ENCODE measurements around the gene GALNT10. TPM values are rescaled to one million over a fixed set of nuclear protein-coding genes. Genes with fewer than 3 reads are reported as not detected.

The GALNT10 gene
- total RNA-seq, 1 donor: 46.5 TPM

DNA sequence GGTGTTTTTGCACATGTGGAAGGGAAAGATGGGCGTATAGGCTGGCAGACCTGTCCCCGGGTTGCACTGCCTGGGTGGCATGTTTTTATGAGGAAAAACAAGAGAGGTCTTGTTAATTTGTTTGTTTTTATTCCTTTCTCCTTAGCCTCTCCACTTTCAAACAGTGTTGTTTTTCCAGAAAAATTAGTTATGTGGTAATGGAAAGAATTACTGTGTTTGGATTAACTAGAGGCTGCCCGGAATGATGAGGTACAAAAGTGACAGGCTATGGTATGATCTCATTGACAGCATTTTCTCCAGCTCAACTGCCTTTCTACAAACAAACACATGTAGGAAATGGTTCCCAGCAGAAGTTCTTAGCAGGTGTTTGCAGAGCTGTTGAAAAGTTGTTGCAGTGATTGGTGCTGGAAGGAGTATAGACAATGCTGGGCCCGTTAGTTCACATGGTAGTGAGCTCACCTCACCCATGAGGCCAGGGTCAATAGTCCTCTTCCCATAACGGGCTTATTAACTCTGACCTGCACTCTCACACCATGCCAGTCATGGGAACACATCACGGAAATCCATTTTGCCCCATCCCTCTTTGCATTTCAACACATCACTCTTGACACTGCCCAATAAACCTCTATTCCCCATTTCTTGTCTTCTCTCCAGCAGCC lies 144.0 kb downstream of the GALNT10 start:
- TF ChIP-seq, protein P1, sequence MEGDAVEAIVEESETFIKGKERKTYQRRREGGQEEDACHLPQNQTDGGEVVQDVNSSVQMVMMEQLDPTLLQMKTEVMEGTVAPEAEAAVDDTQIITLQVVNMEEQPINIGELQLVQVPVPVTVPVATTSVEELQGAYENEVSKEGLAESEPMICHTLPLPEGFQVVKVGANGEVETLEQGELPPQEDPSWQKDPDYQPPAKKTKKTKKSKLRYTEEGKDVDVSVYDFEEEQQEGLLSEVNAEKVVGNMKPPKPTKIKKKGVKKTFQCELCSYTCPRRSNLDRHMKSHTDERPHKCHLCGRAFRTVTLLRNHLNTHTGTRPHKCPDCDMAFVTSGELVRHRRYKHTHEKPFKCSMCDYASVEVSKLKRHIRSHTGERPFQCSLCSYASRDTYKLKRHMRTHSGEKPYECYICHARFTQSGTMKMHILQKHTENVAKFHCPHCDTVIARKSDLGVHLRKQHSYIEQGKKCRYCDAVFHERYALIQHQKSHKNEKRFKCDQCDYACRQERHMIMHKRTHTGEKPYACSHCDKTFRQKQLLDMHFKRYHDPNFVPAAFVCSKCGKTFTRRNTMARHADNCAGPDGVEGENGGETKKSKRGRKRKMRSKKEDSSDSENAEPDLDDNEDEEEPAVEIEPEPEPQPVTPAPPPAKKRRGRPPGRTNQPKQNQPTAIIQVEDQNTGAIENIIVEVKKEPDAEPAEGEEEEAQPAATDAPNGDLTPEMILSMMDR (IDR thresholded peaks at IDR 0.05; ENCODE audit: insufficient read depth, low read length): no peak
- no peak overlapping the region for H3K4me3 ChIP-seq (ENCODE audit: low read depth, low read length)
- no peak for DNase-seq (ENCODE audit: low read depth)

DNA sequence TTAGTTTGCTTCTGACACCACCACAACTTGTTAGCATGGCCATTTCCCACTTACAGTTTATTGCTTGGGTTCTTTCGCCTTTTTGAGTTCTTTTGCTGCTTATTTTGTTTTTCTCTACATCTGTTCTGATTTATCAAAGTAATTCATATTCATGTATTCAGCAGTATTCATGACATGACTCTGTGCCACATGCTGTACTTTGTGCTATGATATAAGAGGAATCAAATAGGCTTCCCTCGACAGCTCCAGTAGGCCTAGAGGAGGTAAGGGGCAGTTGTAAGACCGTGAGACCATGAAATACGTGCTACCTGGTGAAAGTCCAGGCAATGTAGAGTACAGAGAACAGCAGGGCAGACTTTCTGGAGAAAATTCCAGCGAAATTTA lies 144.5 kb downstream of the GALNT10 start:
- no peak overlapping the region for H3K4me3 ChIP-seq (ENCODE audit: low read depth, low read length)
- TF ChIP-seq, protein P1 (IDR thresholded peaks at IDR 0.05; ENCODE audit: insufficient read depth, low read length): no peak
- no peak for DNase-seq (ENCODE audit: low read depth)

DNA sequence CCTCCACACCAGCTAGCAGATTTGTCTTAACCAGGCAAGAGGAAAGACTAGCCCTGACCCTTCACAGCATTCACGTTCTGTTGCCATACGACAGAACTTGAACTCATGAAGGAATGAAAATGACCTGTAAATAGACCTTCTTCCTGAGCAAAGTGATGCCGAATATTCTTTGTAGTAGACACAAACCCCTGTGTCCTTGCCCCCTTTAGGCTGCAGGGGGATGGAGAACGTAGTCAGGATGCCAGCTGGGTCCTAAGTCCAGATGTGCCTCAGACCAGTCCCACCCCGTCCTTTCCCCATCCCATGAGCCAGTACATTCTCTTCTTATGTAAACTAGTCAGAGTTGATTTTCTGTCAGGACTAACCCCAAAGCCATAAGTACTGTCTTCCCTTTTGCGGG lies 151.1 kb downstream of the GALNT10 start:
- no peak for DNase-seq (ENCODE audit: low read depth)
- TF ChIP-seq, protein P1 (IDR thresholded peaks at IDR 0.05; ENCODE audit: insufficient read depth, low read length): no peak
- no peak overlapping the region for H3K4me3 ChIP-seq (ENCODE audit: low read depth, low read length)

DNA sequence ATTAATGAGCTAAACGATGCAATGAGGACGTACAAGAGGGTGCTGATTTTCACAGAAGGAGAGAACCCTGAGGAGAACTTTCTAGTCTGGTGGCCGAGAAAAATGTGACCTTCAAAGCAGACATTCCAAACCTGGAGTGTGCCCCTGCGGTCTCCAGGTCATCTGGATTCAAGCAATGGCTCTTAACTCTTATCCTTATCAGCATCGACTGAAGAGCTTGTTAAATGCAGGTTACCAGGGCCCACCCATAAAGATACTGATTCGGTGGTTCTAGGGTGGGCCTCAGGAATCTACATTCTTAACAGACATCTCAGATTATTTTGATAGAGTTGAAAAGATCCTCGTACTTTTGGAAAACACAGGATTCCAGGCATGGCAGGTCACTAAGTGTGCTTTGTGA lies 151.7 kb downstream of the GALNT10 start:
- H3K4me3 ChIP-seq (ENCODE audit: low read depth, low read length): no peak overlapping the region
- DNase-seq (ENCODE audit: low read depth): no peak
- TF ChIP-seq, protein P1 (IDR thresholded peaks at IDR 0.05; ENCODE audit: insufficient read depth, low read length): no peak

DNA sequence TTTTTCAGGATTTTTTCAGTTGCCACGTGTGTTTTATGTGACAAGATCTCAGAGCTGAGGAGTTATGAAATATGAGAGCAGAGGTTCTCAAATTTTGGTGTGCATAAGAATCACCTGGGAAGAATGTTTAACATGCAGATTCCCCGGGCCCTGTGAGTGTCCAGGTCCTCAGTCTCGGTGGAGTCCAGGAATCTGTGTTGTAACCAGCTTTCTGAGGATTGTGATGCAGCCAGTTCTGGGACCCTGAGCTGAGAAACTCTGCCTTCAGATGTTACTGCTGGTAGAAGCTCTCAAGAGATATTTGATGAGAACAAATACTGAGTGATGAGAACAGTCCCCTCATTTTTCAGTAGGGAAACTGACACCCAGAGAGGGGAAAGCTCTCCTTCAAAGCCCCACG lies 152.4 kb downstream of the GALNT10 start:
- no peak for DNase-seq (ENCODE audit: low read depth)
- TF ChIP-seq, protein P1 (IDR thresholded peaks at IDR 0.05; ENCODE audit: insufficient read depth, low read length): no peak
- no peak overlapping the region for H3K4me3 ChIP-seq (ENCODE audit: low read depth, low read length)

DNA sequence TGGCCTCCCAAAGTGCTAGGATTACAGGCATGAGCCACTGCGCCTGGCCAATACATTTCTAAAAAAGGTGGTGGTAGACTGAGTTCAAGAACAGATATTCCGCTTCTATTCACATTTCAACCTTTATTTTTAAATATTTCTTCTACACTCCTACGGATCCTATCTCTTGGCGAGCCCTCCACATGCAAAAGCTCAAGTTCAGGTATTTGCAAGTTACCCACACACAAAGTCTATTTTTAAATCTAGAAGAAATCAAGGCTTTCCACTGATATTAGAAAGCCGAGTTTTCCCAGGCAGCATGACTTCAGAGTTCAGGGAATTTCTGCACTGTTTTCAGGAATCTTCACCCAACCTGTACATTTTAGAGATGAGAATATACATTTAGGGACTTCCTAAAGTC lies 153.9 kb downstream of the GALNT10 start:
- no peak for DNase-seq (ENCODE audit: low read depth)
- H3K4me3 ChIP-seq (ENCODE audit: low read depth, low read length): no peak overlapping the region
- TF ChIP-seq, protein P1 (IDR thresholded peaks at IDR 0.05; ENCODE audit: insufficient read depth, low read length): no peak

Data from fibroblast of the aortic adventitia (primary cell).